ENCODE results near the gene SNPH.

The SNPH gene

DNA sequence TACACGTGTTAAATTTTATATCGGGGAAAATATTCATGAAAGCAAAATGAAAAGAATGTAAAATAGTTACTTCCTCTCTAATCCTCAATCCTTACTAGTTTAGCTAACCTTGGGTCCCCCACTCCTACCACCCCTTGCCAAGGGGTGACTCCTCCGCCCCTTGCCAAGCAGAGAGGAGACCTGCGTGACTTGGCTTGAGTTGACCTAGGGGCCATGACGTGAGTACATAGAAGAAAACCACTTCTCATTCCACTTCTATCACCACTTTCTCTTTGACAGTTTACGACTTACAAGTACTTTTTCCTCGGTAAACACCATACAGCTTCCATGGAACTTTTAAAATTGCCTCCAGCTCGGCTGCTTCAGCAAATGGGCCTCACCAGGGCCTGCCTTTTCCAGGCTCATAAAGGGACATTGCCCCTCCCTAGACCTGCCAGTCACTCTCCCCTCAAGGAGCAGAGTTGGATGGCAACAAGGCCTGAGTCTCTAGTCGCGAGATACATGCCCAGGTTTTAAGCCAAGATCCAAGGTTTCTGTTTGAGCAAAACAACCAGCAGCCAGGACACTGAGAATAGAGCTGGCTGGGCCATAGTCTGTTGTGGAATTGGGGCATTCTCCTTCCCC, 32.9 kb downstream of the SNPH start:
- no peak for TF ChIP-seq MYC (IDR thresholded peaks at IDR 0.05; ENCODE audit: low read depth, low read length)
- TF ChIP-seq CTCF (IDR thresholded peaks at IDR 0.05; ENCODE audit: low read depth, low read length) = no peak
- TF ChIP-seq MAX (IDR thresholded peaks at IDR 0.05; ENCODE audit: low read depth, low read length) = no peak
- TF ChIP-seq POLR2A (IDR thresholded peaks at IDR 0.05; ENCODE audit: extremely low read depth, insufficient read length) = no peak
- H3K4me3 ChIP-seq (ENCODE audit: low read depth, low read length) = no peak overlapping the region
- no peak for DNase-seq (ENCODE audit: low read depth)

GRCh38 chr20:1299522-1299921, 33.4 kb downstream of the SNPH start:
- DNase-seq (ENCODE audit: low read depth) = peak; percentile 42
- TF ChIP-seq MAX (IDR thresholded peaks at IDR 0.05; ENCODE audit: low read depth, low read length) (peak; percentile 65), MYC (IDR thresholded peaks at IDR 0.05; ENCODE audit: low read depth, low read length) (no peak), CTCF (IDR thresholded peaks at IDR 0.05; ENCODE audit: low read depth, low read length) (peak; percentile 43)
- H3K4me3 ChIP-seq (ENCODE audit: low read depth, low read length) = no peak overlapping the region

- no peak overlapping the region for H3K4me3 ChIP-seq (ENCODE audit: low read depth, low read length)
- TF ChIP-seq MAX (IDR thresholded peaks at IDR 0.05; ENCODE audit: low read depth, low read length) = no peak
- TF ChIP-seq POLR2A (IDR thresholded peaks at IDR 0.05; ENCODE audit: extremely low read depth, insufficient read length) = no peak
- TF ChIP-seq CTCF (IDR thresholded peaks at IDR 0.05; ENCODE audit: low read depth, low read length) = no peak
- no peak for TF ChIP-seq MYC (IDR thresholded peaks at IDR 0.05; ENCODE audit: low read depth, low read length)
- DNase-seq (ENCODE audit: low read depth) = no peak
Measured at GRCh38 chr20:1300083-1300840, 34.2 kb downstream of the SNPH start.

GRCh38 chr20:1301031-1301529, 35.0 kb downstream of the SNPH start:
- no peak for TF ChIP-seq POLR2A (IDR thresholded peaks at IDR 0.05; ENCODE audit: extremely low read depth, insufficient read length)
- TF ChIP-seq MAX (IDR thresholded peaks at IDR 0.05; ENCODE audit: low read depth, low read length) = no peak
- TF ChIP-seq CTCF (IDR thresholded peaks at IDR 0.05; ENCODE audit: low read depth, low read length) = no peak
- TF ChIP-seq MYC (IDR thresholded peaks at IDR 0.05; ENCODE audit: low read depth, low read length) = no peak
- DNase-seq (ENCODE audit: low read depth) = peak; percentile 77
- H3K4me3 ChIP-seq (ENCODE audit: low read depth, low read length) = no peak overlapping the region

- H3K4me3 ChIP-seq (ENCODE audit: low read depth, low read length) = no peak overlapping the region
- TF ChIP-seq MYC (IDR thresholded peaks at IDR 0.05; ENCODE audit: low read depth, low read length) (no peak), CTCF (IDR thresholded peaks at IDR 0.05; ENCODE audit: low read depth, low read length) (no peak), POLR2A (IDR thresholded peaks at IDR 0.05; ENCODE audit: extremely low read depth, insufficient read length) (no peak), MAX (IDR thresholded peaks at IDR 0.05; ENCODE audit: low read depth, low read length) (no peak)
- DNase-seq (ENCODE audit: low read depth) = peak; percentile 74
Measured at GRCh38 chr20:1302685-1303541, 36.8 kb downstream of the SNPH start.

Data from NB4 (cell line).